PC-3 (cell line): ENCODE results near the gene VDAC1. TPM values are rescaled to one million over a fixed set of nuclear protein-coding genes. Genes with fewer than 3 reads are reported as not detected.
A peak's percentile ranks its signal among the peaks of the same experiment; 100 is the strongest.

Experiments used
- ATAC-seq: fragments of 200-7000 bp; cut with Tn5 transposase; 2 replicates; pipeline ENCODE4 v1.9.1; 2020; ENCODE audit warnings: mild to moderate bottlenecking, moderate library complexity
- BruUV-seq: library from RNA; stranded (reverse); fragments of 400-500 nt; replicated peaks from 2 replicates; lab custom pipeline; 2021; lab: Mats Ljungman, UMichigan
- CTCF ChIA-PET: fragments of 300-600 bp; sonication (Branson Sonifier 250); formaldehyde crosslinking; loops from one replicate; lab custom pipeline; 2022; ENCODE audit warnings: antibody characterized with exemption; lab: Charles Lee
- POLR2A ChIA-PET: fragments of 300-600 bp; sonication (Branson Sonifier 250); formaldehyde crosslinking; loops from one replicate; lab custom pipeline; 2022; ENCODE audit warnings: antibody characterized with exemption; ENCODE audit not compliant: unreplicated experiment; lab: Charles Lee
- DNase-seq: peaks from one replicate; pipeline ENCODE4 v3.0.0-alpha.2; 2015
- H2AFZ ChIP-seq: fragments of 300-600 bp; sonication (generic); 2 replicates; pipeline ENCODE4 v1.6.0; 2016; ENCODE audit warnings: antibody characterized with exemption, low read length
- H3F3A ChIP-seq: fragments of 300-600 bp; sonication (generic); one replicate; pipeline ENCODE4 v1.6.0; 2017; ENCODE audit warnings: antibody characterized with exemption, low read length, control low read depth, mild to moderate bottlenecking; ENCODE audit not compliant: unreplicated experiment
- H3K27ac ChIP-seq: fragments of 300-600 bp; sonication (generic); 2 replicates; pipeline ENCODE4 v1.5.1; 2016; ENCODE audit warnings: mild to moderate bottlenecking, low read length
- H3K27me3 ChIP-seq: fragments of 300-600 bp; sonication (generic); 2 replicates; pipeline ENCODE4 v1.6.1; 2016; ENCODE audit warnings: low read length, mixed read lengths
- H3K36me3 ChIP-seq: fragments of 300-600 bp; sonication (generic); 2 replicates; pipeline ENCODE4 v1.6.1; 2016; ENCODE audit warnings: low read depth, mixed run types, low read length, mixed read lengths
- H3K4me1 ChIP-seq: fragments of 300-600 bp; sonication (generic); 2 replicates; pipeline ENCODE4 v1.5.1; 2016; ENCODE audit warnings: low read length; ENCODE audit not compliant: insufficient read depth
- H3K4me2 ChIP-seq: fragments of 300-600 bp; sonication (generic); 2 replicates; pipeline ENCODE4 v1.6.0; 2016; ENCODE audit warnings: low read length
- H3K4me3 ChIP-seq: fragments of 300-600 bp; sonication (generic); 2 replicates; pipeline ENCODE4 v1.5.1; 2016; ENCODE audit warnings: mild to moderate bottlenecking, low read length, mixed read lengths
- H3K79me2 ChIP-seq: fragments of 300-600 bp; sonication (generic); 2 replicates; pipeline ENCODE4 v1.6.1; 2017; ENCODE audit warnings: low read length, mixed read lengths
- H3K9ac ChIP-seq: fragments of 300-600 bp; sonication (generic); 2 replicates; pipeline ENCODE4 v1.6.0; 2016; ENCODE audit warnings: mild to moderate bottlenecking, low read length
- H3K9me2 ChIP-seq: fragments of 300-600 bp; sonication (generic); replicated peaks from 2 replicates; pipeline ENCODE4 v1.6.1; 2016; ENCODE audit warnings: mixed run types, low read length, mixed read lengths
- H3K9me3 ChIP-seq: fragments of 300-600 bp; sonication (generic); 2 replicates; pipeline ENCODE4 v1.6.1; 2016; ENCODE audit warnings: low read length, mixed read lengths
- H4K20me1 ChIP-seq: fragments of 300-600 bp; sonication (generic); 2 replicates; pipeline ENCODE4 v1.6.1; 2016; ENCODE audit warnings: low read length, mixed read lengths
- EZH2 ChIP-seq: fragments of 300-600 bp; sonication (generic); IDR thresholded peaks from one replicate; pipeline ENCODE4 v1.6.1; 2017; ENCODE audit warnings: antibody characterized with exemption, mild to moderate bottlenecking, low read length; ENCODE audit not compliant: unreplicated experiment
- EZH2phosphoT487 ChIP-seq: fragments of 300-600 bp; sonication (generic); IDR thresholded peaks from 2 replicates; pipeline ENCODE4 v1.6.1; 2018; ENCODE audit warnings: mild to moderate bottlenecking, antibody characterized with exemption, low read length, borderline replicate concordance
- intact Hi-C: fragments of 100-400 bp; cut with micrococcal nuclease; formaldehyde crosslinking; loops from 2 replicates; pipeline ENCODE4 v1.9.0; 2023
- total RNA-seq: library from RNA; depleted of rRNA; stranded (reverse); fragments of >200 nt; gene quantifications from 2 replicates; pipeline ENCODE4 v1.2.3, GENCODE V29; 2014
- TF ChIP-seq, protein P1 (sequence below): fragments of 300-600 bp; sonication (generic); conservative IDR thresholded peaks from 2 replicates; pipeline ENCODE4 v1.5.1; 2017; ENCODE audit warnings: antibody characterized with exemption, low read depth, mild to moderate bottlenecking, low read length

Gene VDAC1
- total RNA-seq, 1 experiment from 2014 or later: 220 TPM

GRCh38 chr5:133942614-133943474, 61.9 kb downstream of the VDAC1 start:
- Histone ChIP-seq H3K27ac (no peak overlapping the region), H3K9me2 (no peaks in the 10 kb centered on the region), H3K4me2 (peak overlapping the region; percentile 36; the same call in 1 of the 2 replicates), H3K9ac (no peak overlapping the region), H2AFZ (no peak overlapping the region), H3K4me3 (no peak overlapping the region), H3K27me3 (no peaks in the 10 kb centered on the region), H3K36me3 (no peaks in the 10 kb centered on the region), H3K4me1 (peaks cover 10% of the 10 kb centered on the region), H3F3A (no peaks in the 10 kb centered on the region), H3K9me3 (no peaks in the 10 kb centered on the region), H3K79me2 (no peaks in the 10 kb centered on the region), H4K20me1 (no peaks in the 10 kb centered on the region)
- ChIA-PET CTCF (no interaction called here), POLR2A (no interaction called here)
- peak; percentile 70 for ATAC-seq
- no TSS peak for BruUV-seq
- TF ChIP-seq EZH2 (no peak), EZH2phosphoT487 (no peak)
- TF ChIP-seq, protein P1, sequence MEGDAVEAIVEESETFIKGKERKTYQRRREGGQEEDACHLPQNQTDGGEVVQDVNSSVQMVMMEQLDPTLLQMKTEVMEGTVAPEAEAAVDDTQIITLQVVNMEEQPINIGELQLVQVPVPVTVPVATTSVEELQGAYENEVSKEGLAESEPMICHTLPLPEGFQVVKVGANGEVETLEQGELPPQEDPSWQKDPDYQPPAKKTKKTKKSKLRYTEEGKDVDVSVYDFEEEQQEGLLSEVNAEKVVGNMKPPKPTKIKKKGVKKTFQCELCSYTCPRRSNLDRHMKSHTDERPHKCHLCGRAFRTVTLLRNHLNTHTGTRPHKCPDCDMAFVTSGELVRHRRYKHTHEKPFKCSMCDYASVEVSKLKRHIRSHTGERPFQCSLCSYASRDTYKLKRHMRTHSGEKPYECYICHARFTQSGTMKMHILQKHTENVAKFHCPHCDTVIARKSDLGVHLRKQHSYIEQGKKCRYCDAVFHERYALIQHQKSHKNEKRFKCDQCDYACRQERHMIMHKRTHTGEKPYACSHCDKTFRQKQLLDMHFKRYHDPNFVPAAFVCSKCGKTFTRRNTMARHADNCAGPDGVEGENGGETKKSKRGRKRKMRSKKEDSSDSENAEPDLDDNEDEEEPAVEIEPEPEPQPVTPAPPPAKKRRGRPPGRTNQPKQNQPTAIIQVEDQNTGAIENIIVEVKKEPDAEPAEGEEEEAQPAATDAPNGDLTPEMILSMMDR: no peak
- peak; percentile 65 for DNase-seq
- intact Hi-C loops: loop anchor here (5.0 kb wide), 1 partner anchor 521 kb away; no protein-coding TSS in a partner anchor

DNA sequence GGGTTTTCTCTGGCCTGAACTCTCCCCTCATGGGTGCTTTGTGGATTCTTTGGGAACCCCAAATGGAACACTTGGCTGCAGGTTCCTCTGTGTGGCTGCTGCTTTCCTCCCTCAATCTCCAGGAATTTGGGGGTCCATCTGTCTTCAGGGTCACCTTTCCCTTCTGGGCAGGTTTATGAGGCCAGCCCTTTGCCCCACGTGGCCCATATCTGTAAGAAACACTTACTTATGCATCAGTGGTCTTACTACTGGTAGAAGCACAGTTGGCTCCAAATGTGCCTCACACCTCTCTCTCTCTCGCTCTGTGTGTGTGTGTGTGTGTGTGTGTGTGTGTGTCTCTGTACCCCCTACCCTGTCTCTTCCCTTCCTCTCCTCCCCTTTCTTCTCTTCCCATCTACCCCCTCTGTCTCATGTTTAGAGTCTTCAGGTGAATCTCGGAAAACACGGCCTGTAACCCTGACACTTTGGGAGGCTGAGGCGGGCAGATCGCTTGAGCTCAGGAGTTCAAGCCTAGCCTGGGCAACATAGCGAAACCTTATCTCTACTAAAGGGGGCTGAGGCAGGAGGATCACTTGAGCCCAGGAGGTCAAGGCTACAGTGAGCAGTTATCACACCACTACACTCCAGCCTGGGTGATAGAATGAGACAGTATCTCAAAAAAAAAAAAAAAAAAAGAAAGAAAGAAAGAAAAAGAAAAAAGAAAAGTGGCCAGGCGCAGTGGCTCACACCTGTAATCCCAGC, 63.1 kb downstream of the VDAC1 start:
- Histone ChIP-seq H3K27ac (no peak overlapping the region), H3K36me3 (no peaks in the 10 kb centered on the region), H3K9ac (no peak overlapping the region), H3K9me3 (no peaks in the 10 kb centered on the region), H3K4me2 (no peak overlapping the region), H3K4me1 (peaks cover 10% of the 10 kb centered on the region), H2AFZ (no peak overlapping the region), H4K20me1 (no peaks in the 10 kb centered on the region), H3F3A (no peaks in the 10 kb centered on the region), H3K27me3 (no peaks in the 10 kb centered on the region), H3K9me2 (no peaks in the 10 kb centered on the region), H3K4me3 (no peak overlapping the region), H3K79me2 (no peaks in the 10 kb centered on the region)
- ATAC-seq (no peak), DNase-seq (no peak)
- TF ChIP-seq, protein P1: no peak
- TF ChIP-seq EZH2: no peak
- TF ChIP-seq EZH2phosphoT487: no peak
- ChIA-PET POLR2A (no interaction called here), CTCF (no interaction called here)
- intact Hi-C loops: loop anchor here (5.0 kb wide), 1 partner anchor 519 kb away; no protein-coding TSS in a partner anchor
- BruUV-seq: no TSS peak
